Stimulated activated CD4-positive, alpha-beta T cell treated with anti-CD3 and anti-CD28 coated beads, Interleukin-15, amount 100 ng/mL, for 1 hour (primary cell): ENCODE data around the gene WIPF2.
A peak's percentile ranks its signal among the peaks of the same experiment; 100 is the strongest.

Experiments
- DNase-seq, 2 donors: peaks; one replicate each; pipeline ENCODE4 v3.0.0-alpha.2; 2020; ENCODE audit warnings: low read depth in 1 of 2, low spot score in 1 of 2

WIPF2 gene

GRCh38 chr17:40244255-40244654 is 25.2 kb downstream of the WIPF2 start:
- DNase-seq: no peak

- DNase-seq: no peak
Observed at GRCh38 chr17:40247926-40248495, 28.9 kb downstream of the WIPF2 start.

GRCh38 chr17:40248507-40248906 is 29.4 kb downstream of the WIPF2 start:
- no peak for DNase-seq

- DNase-seq: no peak
Observed at GRCh38 chr17:40251576-40251975, 32.5 kb downstream of the WIPF2 start.

GRCh38 chr17:40253565-40253964 is 34.5 kb downstream of the WIPF2 start:
- DNase-seq: no peak

GRCh38 chr17:40259505-40259904 is 40.4 kb downstream of the WIPF2 start:
- DNase-seq: no peak

GRCh38 chr17:40260528-40260927 is 41.4 kb downstream of the WIPF2 start:
- no peak for DNase-seq

- DNase-seq: no peak
Observed at GRCh38 chr17:40264458-40265185, 45.5 kb downstream of the WIPF2 start.

GRCh38 chr17:40265337-40265736 is 46.2 kb downstream of the WIPF2 start:
- no peak for DNase-seq

GRCh38 chr17:40266882-40267281 is 47.8 kb downstream of the WIPF2 start:
- DNase-seq: no peak

- no peak for DNase-seq
Observed at GRCh38 chr17:40268141-40268712, 49.1 kb downstream of the WIPF2 start.

GRCh38 chr17:40278414-40278813 is 59.3 kb downstream of the WIPF2 start:
- no peak for DNase-seq

GRCh38 chr17:40279402-40279801 is 60.3 kb downstream of the WIPF2 start:
- no peak for DNase-seq

GRCh38 chr17:40281663-40282062 is 62.6 kb downstream of the WIPF2 start:
- DNase-seq: no peak

GRCh38 chr17:40283662-40284061 is 64.6 kb downstream of the WIPF2 start:
- DNase-seq: no peak

- no peak for DNase-seq
Observed at GRCh38 chr17:40284085-40284713, 65.1 kb downstream of the WIPF2 start.

- DNase-seq: no peak
Observed at GRCh38 chr17:40286473-40286872, 67.4 kb downstream of the WIPF2 start.

- no peak for DNase-seq
Observed at GRCh38 chr17:40287159-40287493, 68.0 kb downstream of the WIPF2 start.

GRCh38 chr17:40287494-40288369 is 68.6 kb downstream of the WIPF2 start, which contains the start of gene CDC6:
CDC6 (plus strand) TSS chr17:40287879; CDS start chr17:40289421, 1,542 bp downstream.
- peak; percentile 93 to 97 for DNase-seq

- DNase-seq: no peak
Observed at GRCh38 chr17:40290629-40291280, 71.7 kb downstream of the WIPF2 start.

- DNase-seq: no peak
Observed at GRCh38 chr17:40291281-40291664, 72.2 kb downstream of the WIPF2 start.
